AG09309 (cell line): Measurements from ENCODE around the gene MOV10L1.

Source experiments
- DNase-seq: peaks from one replicate; pipeline ENCODE4 v3.0.0-alpha.2; 2010; ENCODE audit warnings: low read depth
- H3K4me3 ChIP-seq: 2 replicates; pipeline ENCODE4 v1.5.1; 2011; ENCODE audit warnings: mild to moderate bottlenecking, low read depth, low read length, moderate library complexity; ENCODE audit not compliant: control insufficient read depth
- CTCF ChIP-seq: IDR thresholded peaks from 2 replicates; pipeline ENCODE4 v1.5.1; 2011; ENCODE audit warnings: mild to moderate bottlenecking, low read depth, low read length, inconsistent platforms; ENCODE audit not compliant: insufficient read depth, control insufficient read depth; ENCODE audit errors: missing control alignments

Gene MOV10L1

DNA sequence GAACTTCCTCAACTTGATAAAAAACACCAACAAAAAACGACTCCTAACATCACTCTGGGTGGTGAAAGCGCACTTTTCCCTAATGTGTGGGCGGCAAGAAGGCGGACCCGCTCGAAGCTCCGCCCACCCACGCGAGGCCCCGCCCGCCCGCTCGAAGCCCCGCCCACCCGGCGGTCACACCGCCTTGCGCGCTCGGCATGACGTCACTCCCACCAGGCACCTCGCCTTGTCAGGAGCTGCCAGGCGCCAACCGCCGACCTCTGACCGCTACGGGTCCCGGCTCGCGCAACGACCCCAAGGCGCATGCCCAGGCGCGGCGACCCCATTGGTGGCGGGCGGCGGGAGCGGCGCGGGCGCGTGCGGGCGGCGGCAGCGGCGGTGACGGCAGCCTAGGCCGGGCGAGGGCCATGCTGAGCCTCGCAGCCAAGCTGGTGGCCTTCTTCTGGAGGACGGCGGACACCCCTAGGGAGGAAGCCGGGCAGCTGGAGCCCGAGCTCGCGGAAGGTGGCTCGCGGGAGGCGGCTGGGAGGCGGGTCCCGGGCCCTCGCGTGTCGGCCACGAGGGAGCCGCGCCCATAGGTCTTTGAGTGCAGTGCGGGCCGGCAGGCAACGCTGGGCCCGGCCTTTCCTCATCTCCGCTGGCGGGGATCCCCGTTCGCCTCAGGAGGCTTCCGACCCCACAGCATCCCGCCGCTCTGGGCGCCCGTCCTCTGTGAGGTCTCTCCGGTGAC is at the start of gene MOV10L1:
Gene MOV10L1 (plus strand): TSS at position 325 of the 730 bp plus-strand sequence. CDS start 83 bp downstream, at position 408.
- TF ChIP-seq CTCF, result no peak
- DNase-seq, result no peak
- no peak within 1 kb of the TSS for H3K4me3 ChIP-seq

DNA sequence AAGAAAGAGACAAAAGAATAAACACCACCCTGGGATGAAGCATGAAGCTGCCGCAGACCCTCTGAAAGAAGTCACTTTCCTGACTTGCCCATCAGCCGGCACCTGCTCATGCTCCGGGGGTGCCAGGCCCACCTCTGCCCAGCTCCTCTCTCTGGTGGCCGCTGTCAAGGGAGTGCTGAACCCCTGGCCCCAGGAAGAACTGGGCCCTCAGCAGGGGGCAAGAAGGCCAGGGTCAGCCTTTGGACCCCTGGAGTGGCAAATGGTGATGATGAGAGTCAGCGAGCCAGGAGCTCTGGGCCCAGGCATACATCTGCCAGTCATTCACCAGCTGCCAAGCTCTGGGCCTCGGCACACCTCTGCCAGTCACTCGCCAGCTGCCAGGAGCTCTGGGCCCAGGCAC is 49.1 kb upstream of the MOV10L1 start:
- no peak overlapping the region for H3K4me3 ChIP-seq
- no peak for DNase-seq
- no peak for TF ChIP-seq CTCF

DNA sequence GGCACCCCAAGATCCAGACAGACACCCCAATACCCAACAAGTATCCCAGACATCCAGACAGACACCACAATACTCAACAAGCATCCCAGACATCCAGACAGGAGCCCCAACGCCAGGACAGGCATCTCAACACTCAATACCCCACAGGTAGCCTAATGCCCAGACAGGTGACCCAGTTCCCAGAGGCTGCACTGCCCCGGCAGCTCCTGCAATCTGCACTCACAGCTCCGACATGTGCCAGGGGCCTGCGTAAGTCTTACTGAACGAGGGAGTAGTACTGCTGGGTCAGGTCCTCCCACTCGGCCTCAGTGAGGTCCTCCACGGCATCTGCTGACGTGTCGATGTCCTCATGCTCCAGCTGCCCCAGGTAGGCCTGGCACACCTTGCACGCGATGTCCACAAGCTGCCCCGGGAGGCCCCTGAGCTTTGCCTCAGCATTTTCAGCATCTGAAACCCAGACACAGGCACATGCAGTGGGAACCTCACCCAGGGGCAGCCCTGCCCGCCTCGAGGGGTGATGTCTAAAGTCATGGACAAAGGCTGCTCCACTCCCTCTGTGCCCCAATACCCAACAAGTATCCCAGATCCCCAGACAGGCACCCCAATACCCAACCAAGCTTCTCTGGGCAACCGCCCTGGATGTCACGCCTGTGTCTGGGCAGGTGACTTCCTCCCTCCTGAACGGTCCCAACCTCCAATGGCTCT is 48.3 kb upstream of the MOV10L1 start:
- no peak for TF ChIP-seq CTCF
- no peak overlapping the region for H3K4me3 ChIP-seq
- DNase-seq, result no peak

GRCh38 chr22:50044485-50045118 is 45.2 kb upstream of the MOV10L1 start:
- H3K4me3 ChIP-seq, result no peak overlapping the region
- no peak for DNase-seq
- no peak for TF ChIP-seq CTCF

- no peak overlapping the region for H3K4me3 ChIP-seq
- DNase-seq, result no peak
- no peak for TF ChIP-seq CTCF
Measured at GRCh38 chr22:50045211-50046018, 44.4 kb upstream of the MOV10L1 start.

- no peak overlapping the region for H3K4me3 ChIP-seq
- TF ChIP-seq CTCF, result no peak
- DNase-seq, result no peak
Measured at GRCh38 chr22:50046019-50046415, 43.8 kb upstream of the MOV10L1 start.
